Karpas-422 (cell line): ENCODE data around the gene ZNF581. TPM values are rescaled to one million over a fixed set of nuclear protein-coding genes. Genes with fewer than 3 reads are reported as not detected.

Source experiments
- DNase-seq: peaks from one replicate; pipeline ENCODE4 v3.0.0-alpha.2; 2015
- H2AFZ ChIP-seq: fragments of 200-600 bp; sonication (generic); 2 replicates; pipeline ENCODE4 v1.6.1; 2014; ENCODE audit warnings: antibody characterized with exemption, low read length, mixed read lengths
- H3K27ac ChIP-seq: fragments of 200-600 bp; sonication (generic); 2 replicates; pipeline ENCODE4 v1.5.1; 2014; ENCODE audit warnings: mild to moderate bottlenecking, low read length, moderate library complexity
- H3K27me3 ChIP-seq: fragments of 200-600 bp; sonication (generic); 2 replicates; pipeline ENCODE4 v1.6.1; 2014; ENCODE audit warnings: low read length, mixed read lengths
- H3K36me3 ChIP-seq: fragments of 200-600 bp; sonication (generic); 2 replicates; pipeline ENCODE4 v1.6.1; 2014; ENCODE audit warnings: low read length, mixed read lengths; ENCODE audit not compliant: insufficient read depth
- H3K4me1 ChIP-seq: fragments of 200-600 bp; sonication (generic); 2 replicates; pipeline ENCODE4 v1.6.1; 2014; ENCODE audit warnings: mild to moderate bottlenecking, low read length, mixed read lengths
- H3K4me2 ChIP-seq: fragments of 200-600 bp; sonication (generic); 2 replicates; pipeline ENCODE4 v1.6.1; 2014; ENCODE audit warnings: low read length, low read depth, mild to moderate bottlenecking; ENCODE audit not compliant: poor library complexity, severe bottlenecking
- H3K4me3 ChIP-seq: fragments of 200-600 bp; sonication (generic); 2 replicates; pipeline ENCODE4 v1.5.1; 2014; ENCODE audit warnings: mild to moderate bottlenecking, antibody characterized with exemption, low read length, mixed read lengths
- H3K79me2 ChIP-seq: fragments of 200-600 bp; sonication (generic); 2 replicates; pipeline ENCODE4 v1.6.1; 2014; ENCODE audit warnings: mild to moderate bottlenecking, low read length, mixed read lengths
- H3K9ac ChIP-seq: fragments of 200-600 bp; sonication (generic); 2 replicates; pipeline ENCODE4 v1.6.0; 2014; ENCODE audit warnings: low read length
- H3K9me2 ChIP-seq: fragments of 200-600 bp; sonication (generic), shearing (Covaris generic); replicated peaks from 2 replicates; pipeline ENCODE4 v1.6.0; 2014; ENCODE audit warnings: mild to moderate bottlenecking, low read length, moderate library complexity; ENCODE audit not compliant: insufficient read depth
- H3K9me3 ChIP-seq: fragments of 300-700, 200-600 bp; sonication (generic); 2 replicates; pipeline ENCODE4 v1.6.1; 2014; ENCODE audit warnings: low read length, mixed read lengths
- H4K20me1 ChIP-seq: fragments of 200-600 bp; sonication (generic); 2 replicates; pipeline ENCODE4 v1.6.1; 2014; ENCODE audit warnings: mild to moderate bottlenecking, antibody characterized with exemption, low read length, low read depth; ENCODE audit not compliant: insufficient read depth
- total RNA-seq: library from RNA; depleted of rRNA; stranded (reverse); fragments of >200 nt; shearing (Covaris generic); gene quantifications from 2 replicates; pipeline ENCODE4 v1.2.3, GENCODE V29; 2014; ENCODE audit warnings: low replicate concordance; rRNA removed

The ZNF581 gene
- 119 and 128 TPM in 2 replicates for total RNA-seq

- Histone ChIP-seq H3K27ac (peak within 1 kb of the TSS; percentile 96), H3K4me1 (peaks cover 59% of the 10 kb centered on the region), H3K4me3 (peak within 1 kb of the TSS; percentile 95), H3K4me2 (peak within 1 kb of the TSS; percentile 93), H3K9me3 (no peaks in the 10 kb centered on the region), H3K36me3 (peaks cover 18% of the 10 kb centered on the region), H3K79me2 (peaks cover 51% of the 10 kb centered on the region), H3K27me3 (no peaks in the 10 kb centered on the region), H4K20me1 (no peaks in the 10 kb centered on the region; the same call in 1 of the 2 replicates), H2AFZ (no peak within 1 kb of the TSS), H3K9ac (peak within 1 kb of the TSS; percentile 99), H3K9me2 (no peaks in the 10 kb centered on the region)
- peak; percentile 97 for DNase-seq
Observed at GRCh38 chr19:55643003-55643886, at the start of gene ZNF581. TSS of gene ZNF581 (plus strand) at chr19:55643649. CDS start at chr19:55644572, 923 bp downstream.

DNA sequence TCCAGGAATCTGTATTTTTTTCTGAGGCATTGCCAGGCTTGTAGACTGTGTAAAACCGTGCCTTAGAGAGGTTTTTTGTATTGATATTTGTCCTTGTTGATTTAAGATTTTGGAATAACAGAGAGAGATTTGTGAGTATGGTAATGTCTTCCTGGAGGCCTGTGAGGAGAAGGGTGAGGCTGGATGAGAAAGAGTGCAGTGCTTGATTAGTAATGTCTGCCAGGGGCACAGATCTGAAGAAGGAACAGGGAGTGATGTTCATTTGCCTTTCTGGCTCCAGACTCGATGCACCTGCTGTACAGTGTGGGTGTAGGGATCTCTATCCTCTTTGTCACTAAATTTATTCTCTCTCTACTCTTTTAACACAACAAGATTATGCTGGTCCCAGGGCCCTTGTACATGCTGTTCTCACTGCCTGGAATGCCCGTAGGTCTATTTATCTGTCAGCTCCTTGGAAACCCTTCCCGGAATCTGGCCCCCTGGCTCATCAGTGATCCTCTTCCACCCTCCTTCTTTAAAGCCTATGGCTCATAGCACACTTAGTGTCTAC is 48.4 kb upstream of the ZNF581 start:
- Histone ChIP-seq H3K27me3 (no peaks in the 10 kb centered on the region), H4K20me1 (no peaks in the 10 kb centered on the region), H3K4me2 (no peak overlapping the region), H3K4me3 (no peak overlapping the region), H3K27ac (no peak overlapping the region), H3K9me2 (no peaks in the 10 kb centered on the region), H2AFZ (no peak overlapping the region), H3K79me2 (peaks cover 9% of the 10 kb centered on the region), H3K9me3 (no peaks in the 10 kb centered on the region), H3K9ac (no peak overlapping the region), H3K36me3 (peaks cover 21% of the 10 kb centered on the region), H3K4me1 (peaks cover 7% of the 10 kb centered on the region)
- DNase-seq: peak; percentile 58

DNA sequence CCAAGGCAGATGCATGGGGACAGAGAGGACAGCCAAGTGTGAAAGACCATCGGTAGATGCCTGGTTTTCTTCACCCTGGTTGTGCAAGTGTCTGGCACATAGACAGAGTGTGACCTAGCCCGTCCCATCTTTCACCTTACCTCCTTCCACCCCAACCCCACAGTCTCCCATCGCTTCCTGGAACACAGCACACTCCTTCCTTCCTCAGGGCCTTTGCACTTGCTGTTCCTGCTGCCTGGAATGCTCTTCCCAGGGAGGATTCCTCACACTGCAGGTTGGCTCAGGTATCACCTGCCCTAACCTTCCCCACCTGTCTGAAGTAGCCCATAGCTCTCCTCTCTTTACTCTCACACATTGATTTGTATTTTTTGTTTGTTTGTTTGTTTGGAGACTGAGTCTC is 47.1 kb upstream of the ZNF581 start:
- H4K20me1 ChIP-seq: no peaks in the 10 kb centered on the region
- peaks cover 9% of the 10 kb centered on the region for H3K79me2 ChIP-seq
- H3K9me2 ChIP-seq: no peaks in the 10 kb centered on the region
- peaks cover 16% of the 10 kb centered on the region for H3K4me1 ChIP-seq
- H3K27ac ChIP-seq: no peak overlapping the region
- H3K36me3 ChIP-seq: peaks cover 21% of the 10 kb centered on the region
- no peak overlapping the region for H3K4me3 ChIP-seq
- no peaks in the 10 kb centered on the region for H3K9me3 ChIP-seq
- H2AFZ ChIP-seq: no peak overlapping the region
- H3K9ac ChIP-seq: no peak overlapping the region
- H3K4me2 ChIP-seq: no peak overlapping the region
- DNase-seq: no peak
- H3K27me3 ChIP-seq: no peaks in the 10 kb centered on the region

GRCh38 chr19:55597501-55597921 is 45.9 kb upstream of the ZNF581 start:
- Histone ChIP-seq H3K9ac (no peak overlapping the region), H3K4me1 (peaks cover 16% of the 10 kb centered on the region), H3K9me2 (no peaks in the 10 kb centered on the region), H4K20me1 (no peaks in the 10 kb centered on the region), H3K27ac (no peak overlapping the region), H3K4me2 (no peak overlapping the region), H3K9me3 (no peaks in the 10 kb centered on the region), H3K36me3 (peaks cover 21% of the 10 kb centered on the region), H3K4me3 (no peak overlapping the region), H3K27me3 (no peaks in the 10 kb centered on the region), H3K79me2 (peaks cover 9% of the 10 kb centered on the region), H2AFZ (no peak overlapping the region)
- DNase-seq: no peak

DNA sequence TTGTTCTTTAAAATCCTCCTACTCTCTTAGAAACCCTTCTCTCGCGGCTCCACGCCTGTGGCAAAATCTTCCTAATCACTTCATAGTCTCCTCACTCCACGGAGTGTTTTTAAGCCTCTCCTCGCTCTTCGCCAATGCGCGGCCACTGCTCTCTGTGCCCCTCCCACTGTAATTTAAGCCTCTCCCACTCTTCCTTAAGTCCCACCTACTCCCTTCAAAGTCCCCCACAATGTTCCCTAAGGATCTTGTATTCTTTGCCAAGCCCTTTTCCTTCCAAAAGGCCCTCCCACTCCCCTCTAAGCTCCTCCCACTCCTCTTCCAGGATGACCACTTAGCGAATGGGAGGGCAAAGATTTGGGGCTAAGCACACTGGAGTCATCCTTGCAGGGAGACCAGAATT is 45.4 kb upstream of the ZNF581 start:
- Histone ChIP-seq H3K27me3 (no peaks in the 10 kb centered on the region), H4K20me1 (no peaks in the 10 kb centered on the region), H3K4me3 (peak overlapping the region; percentile 68; the same call in 1 of the 2 replicates), H3K9me3 (no peaks in the 10 kb centered on the region), H3K9me2 (no peaks in the 10 kb centered on the region), H3K4me2 (peak overlapping the region; percentile 75), H3K4me1 (peaks cover 16% of the 10 kb centered on the region), H3K36me3 (peaks cover 21% of the 10 kb centered on the region), H3K27ac (no peak overlapping the region), H3K9ac (no peak overlapping the region), H3K79me2 (peaks cover 9% of the 10 kb centered on the region), H2AFZ (no peak overlapping the region)
- DNase-seq: no peak

GRCh38 chr19:55598719-55599467 is 44.6 kb upstream of the ZNF581 start:
- H2AFZ ChIP-seq: 0 out of 2 replicates have a peak overlapping the region, but pooled peaks have one; percentile 41
- H3K4me3 ChIP-seq: peak overlapping the region; percentile 68

DNA sequence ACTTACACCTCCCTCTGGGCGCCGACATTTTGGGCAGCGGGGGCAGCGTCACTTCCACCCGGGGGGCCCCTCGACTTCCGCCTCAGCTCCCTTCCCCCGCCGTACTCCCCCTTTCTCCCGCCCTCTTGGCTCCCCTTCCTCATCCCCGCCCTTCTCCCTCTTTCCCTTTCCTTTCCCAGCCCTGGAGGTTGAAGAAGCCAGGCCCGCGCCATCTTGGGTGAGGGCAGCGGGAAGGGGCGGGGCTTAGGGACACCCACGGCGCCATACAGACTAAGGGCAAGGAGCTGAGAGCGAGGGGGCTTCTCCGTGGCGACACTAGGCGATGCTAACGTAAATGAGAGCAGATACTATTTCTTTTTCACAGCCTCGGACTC is 44.0 kb upstream of the ZNF581 start, which contains the start of gene FIZ1:
Gene FIZ1, minus strand, starts transcription at position 50 of the 374 bp plus-strand sequence. CDS start 1,652 bp downstream, outside the sequence.
- Histone ChIP-seq H4K20me1 (no peaks in the 10 kb centered on the region), H3K36me3 (peaks cover 21% of the 10 kb centered on the region), H3K9me2 (no peaks in the 10 kb centered on the region), H3K79me2 (peaks cover 9% of the 10 kb centered on the region), H3K4me2 (peak within 1 kb of the TSS; percentile 75), H3K9ac (peak within 1 kb of the TSS; percentile 80), H3K4me1 (peaks cover 18% of the 10 kb centered on the region), H3K4me3 (peak within 1 kb of the TSS; percentile 68), H3K27me3 (no peaks in the 10 kb centered on the region), H3K9me3 (no peaks in the 10 kb centered on the region), H2AFZ (peak within 1 kb of the TSS; percentile 51; the same call in 1 of the 2 replicates), H3K27ac (peak within 1 kb of the TSS; percentile 88)
- peak; percentile 100 for DNase-seq

More at GRCh38 chr19:55598719-55599467, 44.6 kb upstream of the ZNF581 start:
- Histone ChIP-seq H3K27me3 (no peaks in the 10 kb centered on the region), H3K9me3 (no peaks in the 10 kb centered on the region), H3K4me1 (peaks cover 16% of the 10 kb centered on the region), H3K4me2 (peak overlapping the region; percentile 75), H3K36me3 (peaks cover 21% of the 10 kb centered on the region), H3K9ac (peak overlapping the region; percentile 80), H4K20me1 (no peaks in the 10 kb centered on the region), H3K79me2 (peaks cover 9% of the 10 kb centered on the region), H3K27ac (peak overlapping the region; percentile 88), H3K9me2 (no peaks in the 10 kb centered on the region)
- DNase-seq: peak; percentile 99
